Liver (tissue), 3 donors: ENCODE data around the gene CST9.

ENCODE experiments used
- EGR1 ChIP-seq, 2 donors: IDR thresholded peaks; 2 replicates each; pipeline ENCODE4 v1.6.1; 2016 to 2018; ENCODE audit warnings: antibody characterized with exemption in 2 of 2, low read depth in 2 of 2
- GABPA ChIP-seq, 2 donors: IDR thresholded peaks in 1 of 2; conservative IDR thresholded peaks in 1 of 2; 2 replicates each; pipeline ENCODE4 v1.6.1; 2016; ENCODE audit warnings: antibody characterized with exemption in 2 of 2, mild to moderate bottlenecking in 1 of 2, moderate library complexity in 1 of 2
- JUND ChIP-seq, 2 donors: IDR thresholded peaks; 2 replicates each; pipeline ENCODE4 v1.6.1; 2016; ENCODE audit warnings: antibody characterized with exemption in 2 of 2
- NR2F2 ChIP-seq: IDR thresholded peaks from 2 replicates; pipeline ENCODE4 v1.6.1; 2016; ENCODE audit warnings: antibody characterized with exemption
- RAD21 ChIP-seq, 2 donors: IDR thresholded peaks; 2 replicates each; pipeline ENCODE4 v1.6.1; 2016; ENCODE audit warnings: antibody characterized with exemption in 2 of 2, mild to moderate bottlenecking in 2 of 2
- RXRA ChIP-seq, 2 donors: IDR thresholded peaks; 2 replicates each; pipeline ENCODE4 v1.6.1; 2017 to 2018; ENCODE audit warnings: antibody characterized with exemption in 2 of 2, mild to moderate bottlenecking in 1 of 2
- SP1 ChIP-seq: IDR thresholded peaks from 2 replicates; pipeline ENCODE4 v1.6.1; 2018; ENCODE audit warnings: antibody characterized with exemption, mild to moderate bottlenecking
- TAF1 ChIP-seq: conservative IDR thresholded peaks from 2 replicates; pipeline ENCODE4 v1.6.1; 2016; ENCODE audit warnings: antibody characterized with exemption, mild to moderate bottlenecking
- YY1 ChIP-seq: IDR thresholded peaks from 2 replicates; pipeline ENCODE4 v1.6.1; 2016; ENCODE audit warnings: antibody characterized with exemption, mild to moderate bottlenecking
- TF ChIP-seq, protein P1 (sequence below): fragments of 150-350 bp; IDR thresholded peaks from 2 replicates; pipeline ENCODE4 v1.5.1; 2017; ENCODE audit warnings: improper control_type of control experiment, low read depth, low read length; ENCODE audit not compliant: missing input control
- TF ChIP-seq, protein P2 (sequence below): IDR thresholded peaks from 2 replicates; pipeline ENCODE4 v1.6.1; 2016; ENCODE audit warnings: antibody characterized with exemption, mild to moderate bottlenecking
- TF ChIP-seq, protein P3 (sequence below): IDR thresholded peaks from 2 replicates; pipeline ENCODE4 v1.6.1; 2016; ENCODE audit warnings: antibody characterized with exemption
- TF ChIP-seq, protein P4 (sequence below): IDR thresholded peaks from 2 replicates; pipeline ENCODE4 v1.6.1; 2016; ENCODE audit warnings: antibody characterized with exemption
- donor health status: healthy.
- donor health status: healthy.

DNA sequence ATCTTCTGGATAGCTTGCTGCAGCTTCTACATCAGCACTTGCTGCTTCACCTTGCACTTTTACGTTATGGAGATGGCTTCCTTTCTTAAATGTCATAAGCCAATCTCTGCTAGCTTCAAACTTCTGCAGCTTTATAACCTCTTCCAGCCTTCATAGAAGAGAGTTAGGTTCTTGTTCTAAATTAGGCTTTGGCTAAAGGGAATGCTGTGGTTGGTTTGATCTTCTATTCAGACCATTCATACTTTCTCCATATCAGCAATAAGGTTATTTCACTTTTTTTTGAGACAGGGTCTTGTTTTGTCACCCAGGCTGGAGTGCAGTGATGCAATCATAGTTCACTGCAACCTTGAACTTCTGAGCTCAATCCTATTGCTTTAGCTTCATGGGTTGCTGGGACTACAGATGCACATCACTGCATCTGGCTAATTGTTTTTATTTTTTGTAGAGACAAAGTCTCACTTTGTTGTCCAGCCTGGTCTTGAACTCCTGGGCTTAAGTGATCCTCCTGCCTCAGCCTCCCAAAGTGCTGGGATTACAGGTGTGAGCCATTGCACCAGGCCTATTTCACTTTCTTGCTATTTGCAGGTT is 44.2 kb upstream of the CST9 start:
- TF ChIP-seq NR2F2 (no peak), GABPA (IDR thresholded peaks at IDR 0.05 in 1 of 2, conservative IDR thresholded peaks at IDR 0.05 in 1 of 2) (no peak), RAD21 (IDR thresholded peaks at IDR 0.05) (no peak), JUND (IDR thresholded peaks at IDR 0.05) (no peak), TAF1 (no peak), EGR1 (IDR thresholded peaks at IDR 0.05; ENCODE audit: low read depth in 2 of 2) (no peak), SP1 (no peak), YY1 (no peak), RXRA (IDR thresholded peaks at IDR 0.05) (no peak)
- TF ChIP-seq, protein P1, sequence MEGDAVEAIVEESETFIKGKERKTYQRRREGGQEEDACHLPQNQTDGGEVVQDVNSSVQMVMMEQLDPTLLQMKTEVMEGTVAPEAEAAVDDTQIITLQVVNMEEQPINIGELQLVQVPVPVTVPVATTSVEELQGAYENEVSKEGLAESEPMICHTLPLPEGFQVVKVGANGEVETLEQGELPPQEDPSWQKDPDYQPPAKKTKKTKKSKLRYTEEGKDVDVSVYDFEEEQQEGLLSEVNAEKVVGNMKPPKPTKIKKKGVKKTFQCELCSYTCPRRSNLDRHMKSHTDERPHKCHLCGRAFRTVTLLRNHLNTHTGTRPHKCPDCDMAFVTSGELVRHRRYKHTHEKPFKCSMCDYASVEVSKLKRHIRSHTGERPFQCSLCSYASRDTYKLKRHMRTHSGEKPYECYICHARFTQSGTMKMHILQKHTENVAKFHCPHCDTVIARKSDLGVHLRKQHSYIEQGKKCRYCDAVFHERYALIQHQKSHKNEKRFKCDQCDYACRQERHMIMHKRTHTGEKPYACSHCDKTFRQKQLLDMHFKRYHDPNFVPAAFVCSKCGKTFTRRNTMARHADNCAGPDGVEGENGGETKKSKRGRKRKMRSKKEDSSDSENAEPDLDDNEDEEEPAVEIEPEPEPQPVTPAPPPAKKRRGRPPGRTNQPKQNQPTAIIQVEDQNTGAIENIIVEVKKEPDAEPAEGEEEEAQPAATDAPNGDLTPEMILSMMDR: no peak
- TF ChIP-seq, protein P2, sequence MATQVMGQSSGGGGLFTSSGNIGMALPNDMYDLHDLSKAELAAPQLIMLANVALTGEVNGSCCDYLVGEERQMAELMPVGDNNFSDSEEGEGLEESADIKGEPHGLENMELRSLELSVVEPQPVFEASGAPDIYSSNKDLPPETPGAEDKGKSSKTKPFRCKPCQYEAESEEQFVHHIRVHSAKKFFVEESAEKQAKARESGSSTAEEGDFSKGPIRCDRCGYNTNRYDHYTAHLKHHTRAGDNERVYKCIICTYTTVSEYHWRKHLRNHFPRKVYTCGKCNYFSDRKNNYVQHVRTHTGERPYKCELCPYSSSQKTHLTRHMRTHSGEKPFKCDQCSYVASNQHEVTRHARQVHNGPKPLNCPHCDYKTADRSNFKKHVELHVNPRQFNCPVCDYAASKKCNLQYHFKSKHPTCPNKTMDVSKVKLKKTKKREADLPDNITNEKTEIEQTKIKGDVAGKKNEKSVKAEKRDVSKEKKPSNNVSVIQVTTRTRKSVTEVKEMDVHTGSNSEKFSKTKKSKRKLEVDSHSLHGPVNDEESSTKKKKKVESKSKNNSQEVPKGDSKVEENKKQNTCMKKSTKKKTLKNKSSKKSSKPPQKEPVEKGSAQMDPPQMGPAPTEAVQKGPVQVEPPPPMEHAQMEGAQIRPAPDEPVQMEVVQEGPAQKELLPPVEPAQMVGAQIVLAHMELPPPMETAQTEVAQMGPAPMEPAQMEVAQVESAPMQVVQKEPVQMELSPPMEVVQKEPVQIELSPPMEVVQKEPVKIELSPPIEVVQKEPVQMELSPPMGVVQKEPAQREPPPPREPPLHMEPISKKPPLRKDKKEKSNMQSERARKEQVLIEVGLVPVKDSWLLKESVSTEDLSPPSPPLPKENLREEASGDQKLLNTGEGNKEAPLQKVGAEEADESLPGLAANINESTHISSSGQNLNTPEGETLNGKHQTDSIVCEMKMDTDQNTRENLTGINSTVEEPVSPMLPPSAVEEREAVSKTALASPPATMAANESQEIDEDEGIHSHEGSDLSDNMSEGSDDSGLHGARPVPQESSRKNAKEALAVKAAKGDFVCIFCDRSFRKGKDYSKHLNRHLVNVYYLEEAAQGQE: no peak
- TF ChIP-seq, protein P3, sequence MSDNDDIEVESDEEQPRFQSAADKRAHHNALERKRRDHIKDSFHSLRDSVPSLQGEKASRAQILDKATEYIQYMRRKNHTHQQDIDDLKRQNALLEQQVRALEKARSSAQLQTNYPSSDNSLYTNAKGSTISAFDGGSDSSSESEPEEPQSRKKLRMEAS: no peak
- TF ChIP-seq, protein P4, sequence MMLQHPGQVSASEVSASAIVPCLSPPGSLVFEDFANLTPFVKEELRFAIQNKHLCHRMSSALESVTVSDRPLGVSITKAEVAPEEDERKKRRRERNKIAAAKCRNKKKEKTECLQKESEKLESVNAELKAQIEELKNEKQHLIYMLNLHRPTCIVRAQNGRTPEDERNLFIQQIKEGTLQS: no peak
